Activated naive CD4-positive, alpha-beta T cell treated with anti-CD3 and anti-CD28 coated beads for 36 hours (primary cell): ENCODE results near the gene CRIP3. TPM values are rescaled to one million over a fixed set of nuclear protein-coding genes. Genes with fewer than 3 reads are reported as not detected.

Source experiments
- CTCF ChIA-PET: fragments of 350-600 bp; sonication (Branson Sonifier 250); formaldehyde crosslinking; loops from one replicate; lab custom pipeline; 2021; ENCODE audit warnings: antibody characterized with exemption; lab: Charles Lee
- DNase-seq: peaks from one replicate; pipeline ENCODE4 v3.0.0-alpha.2; 2020
- H3K27ac Mint-ChIP-seq: one replicate; pipeline ENCODE4 v1.8.0; 2021; ENCODE audit warnings: mild to moderate bottlenecking, mixed read lengths
- H3K27me3 Mint-ChIP-seq: one replicate; pipeline ENCODE4 v1.8.0; 2021; ENCODE audit warnings: low read depth, mixed read lengths
- H3K36me3 Mint-ChIP-seq: one replicate; pipeline ENCODE4 v1.8.0; 2021; ENCODE audit warnings: low read depth, mixed read lengths
- H3K4me1 Mint-ChIP-seq: one replicate; pipeline ENCODE4 v1.8.0; 2021; ENCODE audit warnings: low read depth, mixed read lengths
- H3K4me3 Mint-ChIP-seq: one replicate; pipeline ENCODE4 v1.8.0; 2021; ENCODE audit warnings: mild to moderate bottlenecking, moderate library complexity, mixed read lengths
- H3K9me3 Mint-ChIP-seq: one replicate; pipeline ENCODE4 v1.8.0; 2021; ENCODE audit warnings: mixed read lengths
- intact Hi-C: fragments of 100-400 bp; cut with micrococcal nuclease; formaldehyde crosslinking; loops from one replicate; pipeline ENCODE4 v1.15.1; 2023
- total RNA-seq, 2 experiments: library from RNA; stranded (reverse); gene quantifications; one replicate each; pipeline ENCODE4 v1.2.3, GENCODE V29; 2021

CRIP3 gene
- total RNA-seq, 2 experiments from 2014 or later = 2.9 to 3.1 TPM

- Mint-ChIP-seq H3K27ac (no peak overlapping the region), H3K4me1 (peaks cover 14% of the 10 kb centered on the region), H3K27me3 (no peaks in the 10 kb centered on the region), H3K4me3 (no peak overlapping the region), H3K36me3 (peaks cover 1% of the 10 kb centered on the region), H3K9me3 (no peaks in the 10 kb centered on the region)
- CTCF ChIA-PET = no interaction called here
- intact Hi-C loops = no loop called here
- no peak for DNase-seq
Measured at GRCh38 chr6:43331891-43332290, 23.3 kb upstream of the CRIP3 start.

GRCh38 chr6:43331470-43331869 is 22.8 kb upstream of the CRIP3 start:
- H3K27ac Mint-ChIP-seq = no peak overlapping the region

GRCh38 chr6:43328528-43328927 is 19.9 kb upstream of the CRIP3 start:
- no peak overlapping the region for H3K4me3 Mint-ChIP-seq
- intact Hi-C loops = no loop called here
- DNase-seq = no peak
- H3K36me3 Mint-ChIP-seq = peaks cover 1% of the 10 kb centered on the region
- CTCF ChIA-PET = interaction anchor here (0.5 kb wide), 2 partner anchors 22 to 101 kb away, joined by 3 to 4 read pairs; no protein-coding TSS in a partner anchor
- H3K9me3 Mint-ChIP-seq = no peaks in the 10 kb centered on the region
- H3K4me1 Mint-ChIP-seq = peaks cover 14% of the 10 kb centered on the region
- H3K27ac Mint-ChIP-seq = no peak overlapping the region
- H3K27me3 Mint-ChIP-seq = no peaks in the 10 kb centered on the region

More at GRCh38 chr6:43331470-43331869, 22.8 kb upstream of the CRIP3 start:
- H3K4me1 Mint-ChIP-seq = peaks cover 14% of the 10 kb centered on the region
- peaks cover 1% of the 10 kb centered on the region for H3K36me3 Mint-ChIP-seq
- H3K9me3 Mint-ChIP-seq = no peaks in the 10 kb centered on the region
- CTCF ChIA-PET = no interaction called here
- no peaks in the 10 kb centered on the region for H3K27me3 Mint-ChIP-seq
- intact Hi-C loops = no loop called here
- no peak overlapping the region for H3K4me3 Mint-ChIP-seq
- DNase-seq = peak; percentile 25

- intact Hi-C loops = no loop called here
Measured at GRCh38 chr6:43325876-43326275, 17.2 kb upstream of the CRIP3 start.

DNA sequence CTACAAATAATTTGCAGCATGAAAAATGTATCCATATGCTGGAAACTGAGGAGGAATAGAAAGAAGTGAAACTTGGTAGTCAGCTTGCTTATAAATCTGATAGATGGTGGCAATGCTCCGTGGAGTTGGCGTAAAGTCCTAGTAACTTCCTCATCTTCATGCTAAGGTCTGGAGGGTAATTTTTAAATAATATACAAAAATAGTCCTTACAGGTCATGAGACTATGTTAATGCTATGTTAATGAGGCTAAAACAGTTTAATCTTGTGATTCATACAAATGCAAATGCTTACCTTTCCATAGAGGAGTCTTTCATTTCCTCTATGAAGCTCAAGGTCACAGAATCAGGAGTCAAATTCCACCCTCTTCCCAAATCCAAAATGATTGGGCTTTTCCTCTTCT is 9.4 kb upstream of the CRIP3 start:
- Mint-ChIP-seq H3K27me3 (no peaks in the 10 kb centered on the region), H3K4me3 (no peak overlapping the region), H3K36me3 (no peaks in the 10 kb centered on the region), H3K27ac (no peak overlapping the region), H3K4me1 (no peaks in the 10 kb centered on the region), H3K9me3 (no peaks in the 10 kb centered on the region)
- intact Hi-C loops = no loop called here
- DNase-seq = no peak
- CTCF ChIA-PET = interaction anchor here (0.6 to 0.8 kb wide), 3 partner anchors 9 to 80 kb away, joined by 3 read pairs; partner anchors contain the start of gene CRIP3

More at GRCh38 chr6:43325876-43326275, 17.2 kb upstream of the CRIP3 start:
- no peak overlapping the region for H3K27ac Mint-ChIP-seq
- H3K4me3 Mint-ChIP-seq = no peak overlapping the region
- H3K36me3 Mint-ChIP-seq = peaks cover 1% of the 10 kb centered on the region
- DNase-seq = no peak
- H3K27me3 Mint-ChIP-seq = no peaks in the 10 kb centered on the region
- H3K4me1 Mint-ChIP-seq = no peaks in the 10 kb centered on the region
- CTCF ChIA-PET = interaction anchor here (0.8 to 1.5 kb wide), 2 partner anchors 17 to 182 kb away, joined by 3 to 4 read pairs; partner anchors contain the start of gene CRIP3
- H3K9me3 Mint-ChIP-seq = no peaks in the 10 kb centered on the region

DNA sequence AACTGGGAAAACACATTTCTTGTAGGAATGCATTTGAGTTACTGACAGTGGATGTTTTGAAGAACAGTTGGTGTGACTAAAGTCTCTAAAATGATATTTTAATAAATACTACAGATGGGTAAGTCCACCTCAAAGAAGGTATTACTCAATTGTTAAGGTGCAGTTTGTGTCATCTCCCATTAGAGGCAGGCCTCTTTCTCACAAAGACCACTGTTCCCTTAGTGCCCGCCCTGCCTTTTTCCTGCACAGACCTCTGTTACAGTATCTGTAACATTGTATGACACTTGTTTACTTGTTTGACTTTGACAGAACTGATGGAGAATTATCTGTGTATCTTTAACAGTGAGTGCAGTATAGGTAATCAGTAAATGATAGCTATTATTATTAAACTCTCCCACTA is 5.2 kb upstream of the CRIP3 start:
- intact Hi-C loops = no loop called here
- Mint-ChIP-seq H3K27ac (no peak overlapping the region), H3K4me3 (no peak overlapping the region), H3K27me3 (peaks cover 2% of the 10 kb centered on the region), H3K9me3 (no peaks in the 10 kb centered on the region), H3K36me3 (no peaks in the 10 kb centered on the region), H3K4me1 (peaks cover 4% of the 10 kb centered on the region)
- DNase-seq = no peak
- CTCF ChIA-PET = interaction anchor here (0.6 to 1.4 kb wide), 4 partner anchors 14 to 181 kb away, joined by 3 to 5 read pairs (median 3); partner anchors contain the start of gene DNPH1

GRCh38 chr6:43311666-43312065 is 3.0 kb upstream of the CRIP3 start:
- peaks cover 2% of the 10 kb centered on the region for H3K27me3 Mint-ChIP-seq
- H3K36me3 Mint-ChIP-seq = no peaks in the 10 kb centered on the region
- no peak overlapping the region for H3K4me3 Mint-ChIP-seq
- DNase-seq = no peak
- no peaks in the 10 kb centered on the region for H3K9me3 Mint-ChIP-seq
- intact Hi-C loops = no loop called here
- H3K27ac Mint-ChIP-seq = no peak overlapping the region
- CTCF ChIA-PET = interaction anchor here (0.5 kb wide), 1 partner anchor 50 kb away, joined by 3 read pairs; no protein-coding TSS in a partner anchor
- peaks cover 6% of the 10 kb centered on the region for H3K4me1 Mint-ChIP-seq

DNA sequence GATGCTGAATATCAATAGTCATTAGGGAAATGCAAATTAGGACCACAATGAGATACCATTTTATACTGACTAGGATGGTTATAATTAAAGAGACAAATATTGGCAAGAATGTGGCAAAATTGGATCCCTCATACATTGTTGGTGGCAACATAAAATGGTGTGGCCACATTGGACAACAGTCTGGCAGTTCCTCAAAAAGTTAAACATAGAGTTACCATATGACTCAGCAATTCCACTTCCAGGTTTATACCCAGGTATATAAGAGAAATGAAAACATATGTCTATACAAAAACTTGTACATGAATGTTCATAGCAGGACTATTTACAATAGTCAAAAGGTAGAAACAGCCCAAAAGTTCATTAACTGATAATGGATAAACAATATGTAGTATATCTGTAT is 2.0 kb upstream of the CRIP3 start:
- H3K36me3 Mint-ChIP-seq = no peaks in the 10 kb centered on the region
- intact Hi-C loops = no loop called here
- CTCF ChIA-PET = no interaction called here

GRCh38 chr6:43310134-43310533 is 1.5 kb upstream of the CRIP3 start:
- Mint-ChIP-seq H3K4me1 (peaks cover 6% of the 10 kb centered on the region), H3K27me3 (peaks cover 2% of the 10 kb centered on the region), H3K27ac (no peak overlapping the region), H3K4me3 (no peak overlapping the region), H3K36me3 (no peaks in the 10 kb centered on the region), H3K9me3 (no peaks in the 10 kb centered on the region)
- CTCF ChIA-PET = no interaction called here
- DNase-seq = no peak
- intact Hi-C loops = no loop called here

More for the DNA sequence above, 2.0 kb upstream of the CRIP3 start:
- H3K4me1 Mint-ChIP-seq = peaks cover 6% of the 10 kb centered on the region
- DNase-seq = no peak
- H3K4me3 Mint-ChIP-seq = no peak overlapping the region
- peaks cover 2% of the 10 kb centered on the region for H3K27me3 Mint-ChIP-seq
- no peak overlapping the region for H3K27ac Mint-ChIP-seq
- no peaks in the 10 kb centered on the region for H3K9me3 Mint-ChIP-seq

- Mint-ChIP-seq H3K4me3 (peak overlapping the region; percentile 82), H3K27me3 (peaks cover 2% of the 10 kb centered on the region), H3K36me3 (no peaks in the 10 kb centered on the region), H3K4me1 (peaks cover 6% of the 10 kb centered on the region), H3K27ac (no peak overlapping the region), H3K9me3 (no peaks in the 10 kb centered on the region)
- CTCF ChIA-PET = interaction anchor here (0.7 to 3.2 kb wide), 13 partner anchors 9 to 198 kb away, joined by 3 to 23 read pairs (median 4); partner anchors contain the start of genes DNPH1 and SLC22A7
- intact Hi-C loops = loop anchor here (1.0 to 5.0 kb wide), 2 partner anchors 88 to 118 kb away; partner anchors contain the start of gene ABCC10
- no peak for DNase-seq
Measured at GRCh38 chr6:43308990-43309477, 408 bp upstream of the CRIP3 start.

GRCh38 chr6:43307451-43308100 is 1.1 kb downstream of the CRIP3 start:
- CTCF ChIA-PET = interaction anchor here (0.6 to 3.2 kb wide), 11 partner anchors 11 to 397 kb away, joined by 3 to 23 read pairs (median 4); partner anchors contain the start of genes DNPH1 and SLC22A7
- DNase-seq = no peak
- Mint-ChIP-seq H3K9me3 (no peaks in the 10 kb centered on the region), H3K4me1 (peaks cover 6% of the 10 kb centered on the region), H3K36me3 (no peaks in the 10 kb centered on the region), H3K27ac (no peak overlapping the region), H3K4me3 (no peak overlapping the region), H3K27me3 (peaks cover 2% of the 10 kb centered on the region)
- intact Hi-C loops = loop anchor here (1.0 to 5.0 kb wide), 2 partner anchors 90 to 120 kb away; partner anchors contain the start of gene ABCC10

- intact Hi-C loops = loop anchor here (5.0 kb wide), 1 partner anchor 91 kb away; no protein-coding TSS in a partner anchor
- H3K4me3 Mint-ChIP-seq = no peak overlapping the region
- DNase-seq = no peak
- H3K9me3 Mint-ChIP-seq = no peaks in the 10 kb centered on the region
- H3K36me3 Mint-ChIP-seq = no peaks in the 10 kb centered on the region
- CTCF ChIA-PET = interaction anchor here (3.2 kb wide), 1 partner anchor 10 kb away, joined by 23 read pairs; the partner anchor contains the start of gene SLC22A7
- H3K27ac Mint-ChIP-seq = no peak overlapping the region
- H3K4me1 Mint-ChIP-seq = peaks cover 6% of the 10 kb centered on the region
- H3K27me3 Mint-ChIP-seq = peaks cover 2% of the 10 kb centered on the region
Measured at GRCh38 chr6:43306086-43306485, 2.5 kb downstream of the CRIP3 start.
